Activated T-helper 9 cell treated with anti-CD3 and anti-CD28 coated beads, Interleukin-2, amount 50 U/mL, for 16 hours (primary cell): Measurements from ENCODE around the gene CCDC87.
"Not testable (repeated sequence)": the region's sequence is repeated elsewhere in the genome, so short reads cannot be mapped to it uniquely, and the experiment has no call there.

Experiments
- DNase-seq: peaks from one replicate; pipeline ENCODE4 v3.0.0-alpha.2; 2020; ENCODE audit warnings: low read depth

CCDC87 gene

GRCh38 chr11:66616379-66617154 lies 23.7 kb upstream of the CCDC87 start, which contains the start of gene RBM14:
Gene RBM14 (plus strand): TSS chr11:66616630. CDS start chr11:66616721, 91 bp downstream.
- DNase-seq: peak; percentile 97

GRCh38 chr11:66614073-66614472 lies 21.2 kb upstream of the CCDC87 start:
- no peak for DNase-seq

- DNase-seq: no peak
Measured at GRCh38 chr11:66612458-66612857, 19.6 kb upstream of the CCDC87 start.

GRCh38 chr11:66609721-66610617 lies 17.1 kb upstream of the CCDC87 start:
- DNase-seq: no peak

- no peak for DNase-seq
Measured at GRCh38 chr11:66607126-66607834, 14.4 kb upstream of the CCDC87 start.

GRCh38 chr11:66606608-66607007 lies 13.7 kb upstream of the CCDC87 start:
- DNase-seq: not testable (repeated sequence)

- DNase-seq: no peak
Measured at GRCh38 chr11:66604155-66604554, 11.3 kb upstream of the CCDC87 start.

- no peak for DNase-seq
Measured at GRCh38 chr11:66603072-66603471, 10.2 kb upstream of the CCDC87 start.

GRCh38 chr11:66600631-66601233 lies 7.9 kb upstream of the CCDC87 start:
- DNase-seq: no peak

- DNase-seq: no peak
Measured at GRCh38 chr11:66600219-66600618, 7.4 kb upstream of the CCDC87 start.

GRCh38 chr11:66598993-66599392 lies 6.1 kb upstream of the CCDC87 start:
- no peak for DNase-seq

GRCh38 chr11:66595245-66595904 lies 2.5 kb upstream of the CCDC87 start:
- DNase-seq: no peak

GRCh38 chr11:66593650-66594049 lies 787 bp upstream of the CCDC87 start:
- DNase-seq: no peak

- no peak for DNase-seq
Measured at GRCh38 chr11:66593303-66593635, 406 bp upstream of the CCDC87 start.

GRCh38 chr11:66591175-66591574 lies 1.7 kb downstream of the CCDC87 start:
- DNase-seq: no peak

- DNase-seq: no peak
Measured at GRCh38 chr11:66589996-66590675, 2.7 kb downstream of the CCDC87 start.

GRCh38 chr11:66589315-66589714 lies 3.5 kb downstream of the CCDC87 start:
- DNase-seq: not testable (repeated sequence)

GRCh38 chr11:66586136-66586535 lies 6.7 kb downstream of the CCDC87 start:
- no peak for DNase-seq

- not testable (repeated sequence) for DNase-seq
Measured at GRCh38 chr11:66585447-66585846, 7.4 kb downstream of the CCDC87 start.

GRCh38 chr11:66582565-66583147 lies 10.2 kb downstream of the CCDC87 start:
- not testable (repeated sequence) for DNase-seq

GRCh38 chr11:66581261-66581660 lies 11.6 kb downstream of the CCDC87 start:
- no peak for DNase-seq
